ENCODE data around the gene REN. TPM values are rescaled to one million over a fixed set of nuclear protein-coding genes. Genes with fewer than 3 reads are reported as not detected.

The REN gene
- total RNA-seq, 1 experiment from 2014 or later = not detected

GRCh38 chr1:204126386-204126785 lies 39.8 kb downstream of the REN start:
- H2BK5ac ChIP-seq (ENCODE audit: insufficient read length, low read length) = no peak overlapping the region
- no peak overlapping the region for H4K5ac ChIP-seq (ENCODE audit: insufficient read length, low read depth, low read length)
- no peak overlapping the region for H2AK5ac ChIP-seq (ENCODE audit: insufficient read length, low read length)
- H3K79me1 ChIP-seq (ENCODE audit: insufficient read depth, low read depth, low read length, poor library complexity, severe bottlenecking) = no peaks in the 10 kb centered on the region
- no peak overlapping the region for H3K14ac ChIP-seq (ENCODE audit: insufficient read depth, low read length)
- Mint-ChIP-seq H3K9me3 (no peaks in the 10 kb centered on the region; a peak in 1 of 5 replicates), H3K4me1 (peaks cover 41 to 43% of the 10 kb centered on the region in 2 experiments), H3K27me3 (ENCODE audit: low read depth) (no peaks in the 10 kb centered on the region; the same call in 1 of the 2 replicates), H3K4me3 (no peak overlapping the region), H3K27ac (peak overlapping the region in 2 of 3 experiments; percentile 21 to 39; a peak in 3 of 7 replicates), H3K36me3 (ENCODE audit: insufficient read depth in 1 of 3, low read depth in 3 of 3) (peaks cover 30 to 68% (median 52%) of the 10 kb centered on the region in 3 experiments; a peak in 6 of 7 replicates)
- H3K23ac ChIP-seq (ENCODE audit: insufficient read length, low read depth, low read length) = no peak overlapping the region
- H3K9ac ChIP-seq (ENCODE audit: extremely low read depth, insufficient read length, low read length) = no peak overlapping the region
- H3K79me2 ChIP-seq (ENCODE audit: insufficient read depth, low read length) = no peaks in the 10 kb centered on the region
- no peak overlapping the region for H2BK120ac ChIP-seq (ENCODE audit: low read depth, low read length, poor library complexity, severe bottlenecking)
- H3K4ac ChIP-seq (ENCODE audit: low read depth, low read length) = no peak overlapping the region
- H3T11ph ChIP-seq (ENCODE audit: low read length) = no peak overlapping the region
- H4K20me1 ChIP-seq (ENCODE audit: control insufficient read depth, insufficient read depth, insufficient read length) = no peaks in the 10 kb centered on the region
- no CpG with 5 or more reads among the region's 8 CpGs for WGBS (ENCODE audit: extremely low coverage, insufficient read length, low lambda C conversion rate)
- no peaks in the 10 kb centered on the region; the same call in 1 of the 2 replicates for H3K4me1 ChIP-seq (ENCODE audit: insufficient read depth, low read length)
- H3K27me3 ChIP-seq (ENCODE audit: insufficient read depth, low read length) = no peaks in the 10 kb centered on the region
- H2BK20ac ChIP-seq (ENCODE audit: low read depth, low read length, poor library complexity, severe bottlenecking) = no peak overlapping the region
- no peaks in the 10 kb centered on the region for H3K9me3 ChIP-seq (ENCODE audit: control insufficient read depth, low read depth, low read length)
- no peak overlapping the region for H4K8ac ChIP-seq (replicated peaks; ENCODE audit: insufficient read length, low read depth, low read length)
- no peak overlapping the region for H3K56ac ChIP-seq (ENCODE audit: insufficient read length, low read depth, low read length)
- H2BK12ac ChIP-seq (ENCODE audit: insufficient read length, low read depth, low read length) = no peak overlapping the region
- no peak overlapping the region for H2AFZ ChIP-seq (ENCODE audit: low read length)
- H3K27ac ChIP-seq (ENCODE audit: insufficient read length, low read depth, low read length) = no peak overlapping the region
- H3K4me2 ChIP-seq (ENCODE audit: insufficient read depth, insufficient read length, low read length) = no peak overlapping the region
- TF ChIP-seq, protein P1, sequence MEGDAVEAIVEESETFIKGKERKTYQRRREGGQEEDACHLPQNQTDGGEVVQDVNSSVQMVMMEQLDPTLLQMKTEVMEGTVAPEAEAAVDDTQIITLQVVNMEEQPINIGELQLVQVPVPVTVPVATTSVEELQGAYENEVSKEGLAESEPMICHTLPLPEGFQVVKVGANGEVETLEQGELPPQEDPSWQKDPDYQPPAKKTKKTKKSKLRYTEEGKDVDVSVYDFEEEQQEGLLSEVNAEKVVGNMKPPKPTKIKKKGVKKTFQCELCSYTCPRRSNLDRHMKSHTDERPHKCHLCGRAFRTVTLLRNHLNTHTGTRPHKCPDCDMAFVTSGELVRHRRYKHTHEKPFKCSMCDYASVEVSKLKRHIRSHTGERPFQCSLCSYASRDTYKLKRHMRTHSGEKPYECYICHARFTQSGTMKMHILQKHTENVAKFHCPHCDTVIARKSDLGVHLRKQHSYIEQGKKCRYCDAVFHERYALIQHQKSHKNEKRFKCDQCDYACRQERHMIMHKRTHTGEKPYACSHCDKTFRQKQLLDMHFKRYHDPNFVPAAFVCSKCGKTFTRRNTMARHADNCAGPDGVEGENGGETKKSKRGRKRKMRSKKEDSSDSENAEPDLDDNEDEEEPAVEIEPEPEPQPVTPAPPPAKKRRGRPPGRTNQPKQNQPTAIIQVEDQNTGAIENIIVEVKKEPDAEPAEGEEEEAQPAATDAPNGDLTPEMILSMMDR (conservative IDR thresholded peaks at IDR 0.05) = no peak
- no peak for DNase-seq
- peaks cover 4% of the 10 kb centered on the region for H3K23me2 ChIP-seq (ENCODE audit: insufficient read length, low read depth, low read length, poor library complexity, severe bottlenecking)
- no peak overlapping the region for H2BK15ac ChIP-seq (ENCODE audit: low read depth, low read length)
- no peak overlapping the region for H4K91ac ChIP-seq (ENCODE audit: insufficient read length, low read depth, low read length)
- H3K18ac ChIP-seq (ENCODE audit: insufficient read length, low read depth, low read length) = no peak overlapping the region

Data from H9 (cell line).